KMS-11 (cell line): ENCODE data around the gene MARVELD1.

Experiments used
- H2AFZ ChIP-seq: fragments of 200-600 bp; sonication (generic); 2 replicates; pipeline ENCODE4 v1.6.1; 2016; ENCODE audit warnings: antibody characterized with exemption, mixed run types, low read depth
- H3K27ac ChIP-seq: fragments of 200-600 bp; sonication (generic); 2 replicates; pipeline ENCODE4 v1.6.1; 2016; ENCODE audit warnings: mild to moderate bottlenecking, mixed run types
- H3K27me3 ChIP-seq: fragments of 200-600 bp; sonication (generic); 2 replicates; pipeline ENCODE4 v1.6.1; 2017; ENCODE audit warnings: mild to moderate bottlenecking, low read depth, mixed run types, moderate library complexity; ENCODE audit not compliant: insufficient read depth
- H3K36me3 ChIP-seq: fragments of 200-600 bp; sonication (generic); 2 replicates; pipeline ENCODE4 v1.6.1; 2017; ENCODE audit warnings: mild to moderate bottlenecking, mixed run types; ENCODE audit not compliant: insufficient read depth
- H3K4me1 ChIP-seq: fragments of 200-600 bp; sonication (generic); 2 replicates; pipeline ENCODE4 v1.6.1; 2016; ENCODE audit warnings: mild to moderate bottlenecking, low read depth, mixed run types; ENCODE audit not compliant: poor library complexity, severe bottlenecking
- H3K4me2 ChIP-seq: fragments of 200-600 bp; sonication (generic); 2 replicates; pipeline ENCODE4 v1.7.0; 2016; ENCODE audit warnings: mild to moderate bottlenecking, mixed run types
- H3K4me3 ChIP-seq: fragments of 200-600 bp; sonication (generic); IDR thresholded peaks from 2 replicates; pipeline ENCODE4 v1.6.1; 2017; ENCODE audit warnings: low read depth, low read length, mixed read lengths; ENCODE audit not compliant: insufficient read depth
- H3K79me2 ChIP-seq: fragments of 200-600 bp; sonication (generic); 2 replicates; pipeline ENCODE4 v1.6.1; 2016; ENCODE audit warnings: low read depth, mixed run types; ENCODE audit not compliant: insufficient read depth
- H3K9ac ChIP-seq: fragments of 200-600 bp; sonication (generic); 2 replicates; pipeline ENCODE4 v1.6.1; 2016; ENCODE audit warnings: mild to moderate bottlenecking, mixed run types
- H4K20me1 ChIP-seq: fragments of 200-600 bp; sonication (generic); 2 replicates; pipeline ENCODE4 v1.6.1; 2016; ENCODE audit warnings: mild to moderate bottlenecking, mixed run types; ENCODE audit not compliant: insufficient read depth
- TF ChIP-seq, protein P1 (sequence below): fragments of 200-600 bp; sonication (generic); conservative IDR thresholded peaks from 2 replicates; pipeline ENCODE4 v1.6.1; 2017; ENCODE audit warnings: low read depth, mild to moderate bottlenecking, antibody characterized with exemption, low read length, moderate library complexity, mixed read lengths

The MARVELD1 gene

GRCh38 chr10:97762056-97762455 lies 48.5 kb downstream of the MARVELD1 start:
- no peak overlapping the region for H3K9ac ChIP-seq
- H4K20me1 ChIP-seq = no peaks in the 10 kb centered on the region
- no peaks in the 10 kb centered on the region for H3K27me3 ChIP-seq
- H3K27ac ChIP-seq = no peak overlapping the region
- H3K4me2 ChIP-seq = no peak overlapping the region
- no peaks in the 10 kb centered on the region for H3K36me3 ChIP-seq
- peaks cover 3% of the 10 kb centered on the region for H3K4me1 ChIP-seq
- H3K4me3 ChIP-seq = no peak overlapping the region
- no peaks in the 10 kb centered on the region for H3K79me2 ChIP-seq
- no peak overlapping the region for H2AFZ ChIP-seq
- TF ChIP-seq, protein P1, sequence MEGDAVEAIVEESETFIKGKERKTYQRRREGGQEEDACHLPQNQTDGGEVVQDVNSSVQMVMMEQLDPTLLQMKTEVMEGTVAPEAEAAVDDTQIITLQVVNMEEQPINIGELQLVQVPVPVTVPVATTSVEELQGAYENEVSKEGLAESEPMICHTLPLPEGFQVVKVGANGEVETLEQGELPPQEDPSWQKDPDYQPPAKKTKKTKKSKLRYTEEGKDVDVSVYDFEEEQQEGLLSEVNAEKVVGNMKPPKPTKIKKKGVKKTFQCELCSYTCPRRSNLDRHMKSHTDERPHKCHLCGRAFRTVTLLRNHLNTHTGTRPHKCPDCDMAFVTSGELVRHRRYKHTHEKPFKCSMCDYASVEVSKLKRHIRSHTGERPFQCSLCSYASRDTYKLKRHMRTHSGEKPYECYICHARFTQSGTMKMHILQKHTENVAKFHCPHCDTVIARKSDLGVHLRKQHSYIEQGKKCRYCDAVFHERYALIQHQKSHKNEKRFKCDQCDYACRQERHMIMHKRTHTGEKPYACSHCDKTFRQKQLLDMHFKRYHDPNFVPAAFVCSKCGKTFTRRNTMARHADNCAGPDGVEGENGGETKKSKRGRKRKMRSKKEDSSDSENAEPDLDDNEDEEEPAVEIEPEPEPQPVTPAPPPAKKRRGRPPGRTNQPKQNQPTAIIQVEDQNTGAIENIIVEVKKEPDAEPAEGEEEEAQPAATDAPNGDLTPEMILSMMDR = no peak

- no peak overlapping the region for H3K9ac ChIP-seq
- no peak overlapping the region for H3K4me3 ChIP-seq
- TF ChIP-seq, protein P1 = no peak
- no peaks in the 10 kb centered on the region for H3K36me3 ChIP-seq
- no peak overlapping the region for H3K27ac ChIP-seq
- H4K20me1 ChIP-seq = no peaks in the 10 kb centered on the region
- no peak overlapping the region for H2AFZ ChIP-seq
- H3K4me2 ChIP-seq = no peak overlapping the region
- peaks cover 3% of the 10 kb centered on the region for H3K4me1 ChIP-seq
- no peaks in the 10 kb centered on the region for H3K79me2 ChIP-seq
- no peaks in the 10 kb centered on the region for H3K27me3 ChIP-seq
Observed at GRCh38 chr10:97762816-97763215, 49.3 kb downstream of the MARVELD1 start.

DNA sequence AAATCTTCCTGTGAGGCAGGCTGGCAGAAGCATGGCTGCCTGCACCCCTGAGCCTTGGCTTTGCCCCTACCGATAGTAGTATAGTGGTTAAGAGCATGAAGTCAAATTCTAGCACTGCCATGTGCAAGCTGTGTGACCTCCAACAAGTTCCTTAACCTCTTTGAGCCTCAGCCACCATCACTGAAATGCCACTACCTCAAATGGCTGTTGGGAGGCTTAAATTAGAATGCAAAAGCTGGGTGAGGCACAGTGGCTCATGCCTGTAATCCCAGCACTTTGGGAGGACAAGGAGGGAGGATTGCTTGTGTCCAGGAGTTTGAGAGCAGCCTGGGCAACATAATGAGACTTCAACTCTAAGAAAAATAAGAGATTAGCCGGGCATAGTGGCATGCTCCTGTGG lies 49.9 kb downstream of the MARVELD1 start:
- H3K27ac ChIP-seq = no peak overlapping the region
- no peaks in the 10 kb centered on the region for H4K20me1 ChIP-seq

GRCh38 chr10:97763947-97764346 lies 50.4 kb downstream of the MARVELD1 start:
- H3K27ac ChIP-seq = no peak overlapping the region
- H3K4me3 ChIP-seq = no peak overlapping the region
- no peaks in the 10 kb centered on the region for H3K27me3 ChIP-seq
- peaks cover 3% of the 10 kb centered on the region for H3K4me1 ChIP-seq
- no peaks in the 10 kb centered on the region for H3K79me2 ChIP-seq
- H4K20me1 ChIP-seq = no peaks in the 10 kb centered on the region
- TF ChIP-seq, protein P1 = no peak
- H2AFZ ChIP-seq = no peak overlapping the region
- no peak overlapping the region for H3K4me2 ChIP-seq
- H3K9ac ChIP-seq = no peak overlapping the region
- no peaks in the 10 kb centered on the region for H3K36me3 ChIP-seq

More for the DNA sequence above, 49.9 kb downstream of the MARVELD1 start:
- H3K27me3 ChIP-seq = no peaks in the 10 kb centered on the region
- H3K4me1 ChIP-seq = peaks cover 3% of the 10 kb centered on the region
- H3K4me2 ChIP-seq = no peak overlapping the region
- H3K36me3 ChIP-seq = no peaks in the 10 kb centered on the region
- H2AFZ ChIP-seq = no peak overlapping the region
- no peak overlapping the region for H3K4me3 ChIP-seq
- no peak overlapping the region for H3K9ac ChIP-seq
- H3K79me2 ChIP-seq = no peaks in the 10 kb centered on the region
- TF ChIP-seq, protein P1 = no peak
